ENCODE data around the gene FNBP1. TPM values are rescaled to one million over a fixed set of nuclear protein-coding genes. Genes with fewer than 3 reads are reported as not detected.

FNBP1 gene
- total and polyA plus RNA-seq, 2 experiments from 2014 or later, result 26.6 to 28.8 TPM

- TF ChIP-seq ZNF114 (CRISPR knock-in tag; IDR thresholded peaks at IDR 0.05) (no peak), POLR2AphosphoS5 (IDR thresholded peaks at IDR 0.05; ENCODE audit: low read depth) (no peak), NANOG (IDR thresholded peaks at IDR 0.05; ENCODE audit: borderline replicate concordance) (no peak), STAT1 (IDR thresholded peaks at IDR 0.05; ENCODE audit: unreplicated experiment) (no peak), ZNF331 (CRISPR knock-in tag; IDR thresholded peaks at IDR 0.05; ENCODE audit: low read depth) (no peak), EZH2phosphoT487 (IDR thresholded peaks at IDR 0.05; ENCODE audit: unreplicated experiment) (no peak), REST (IDR thresholded peaks at IDR 0.05; ENCODE audit: unreplicated experiment) (no peak), ZNF462 (CRISPR knock-in tag; IDR thresholded peaks at IDR 0.05) (no peak), CREB1 (CRISPR knock-in tag; IDR thresholded peaks at IDR 0.05; ENCODE audit: low read depth) (no peak), EZH2 (IDR thresholded peaks at IDR 0.05; ENCODE audit: low read depth, unreplicated experiment) (no peak), JUNB (IDR thresholded peaks at IDR 0.05; ENCODE audit: unreplicated experiment) (no peak), ETS1 (IDR thresholded peaks at IDR 0.05) (no peak), CTCF (conservative IDR thresholded peaks at IDR 0.05; ENCODE audit: low read depth in 2 of 2) (no peak)
- Mint-ChIP-seq H3K27me3 (ENCODE audit: insufficient read depth, low read depth, poor library complexity) (peaks cover 9% of the 10 kb centered on the region), H3K27ac (no peak overlapping the region), H3K9me3 (no peaks in the 10 kb centered on the region), H3K36me3 (ENCODE audit: low read depth) (peaks cover 3% of the 10 kb centered on the region; the same call in 1 of the 3 replicates), H3K4me1 (no peaks in the 10 kb centered on the region; the same call in 1 of the 3 replicates), H3K4me3 (no peak overlapping the region)
- peaks cover 79% of the 10 kb centered on the region for H3K79me2 ChIP-seq (replicated peaks; ENCODE audit: insufficient read depth)
- H3K4me3 ChIP-seq, result no peak overlapping the region
- H3K36me3 ChIP-seq (ENCODE audit: insufficient read depth), result no peaks in the 10 kb centered on the region
- no peak overlapping the region for H3K27ac ChIP-seq (ENCODE audit: low read depth)
- H3F3A ChIP-seq (replicated peaks; ENCODE audit: low read depth), result no peaks in the 10 kb centered on the region
- no peak overlapping the region for H3K4me2 ChIP-seq
- no peaks in the 10 kb centered on the region for H3K27me3 ChIP-seq (ENCODE audit: insufficient read depth)
- DNase-seq (ENCODE audit: low spot score) (no peak), ATAC-seq (no peak)
- peaks cover 13% of the 10 kb centered on the region; the same call in 1 of the 2 replicates for H4K20me1 ChIP-seq (replicated peaks; ENCODE audit: insufficient read depth)
- H3K4me1 ChIP-seq (ENCODE audit: insufficient read depth), result peaks cover 3% of the 10 kb centered on the region; the same call in 1 of the 2 replicates
- H2AFZ ChIP-seq, result no peak overlapping the region
- no peaks in the 10 kb centered on the region for H3K9me2 ChIP-seq (ENCODE audit: insufficient read depth)
These were observed 12.3 kb downstream of the FNBP1 start for GRCh38 chr9:130030651-130031127.
